Endothelial cell of umbilical vein (primary cell): ENCODE measurements around the gene UBTD1.

ENCODE experiments used
- CTCF ChIP-seq, 2 donors: IDR thresholded peaks; 1 replicate in 1 of 2; 2 replicates in 1 of 2; pipeline ENCODE4 v1.5.1; 2011; ENCODE audit warnings: low read length in 2 of 2, mild to moderate bottlenecking in 2 of 2, moderate library complexity in 2 of 2, control low read depth in 1 of 2, inconsistent platforms in 1 of 2, low read depth in 1 of 2; ENCODE audit not compliant: insufficient read depth in 1 of 2; ENCODE audit errors: extremely low read depth in 1 of 2
- MAX ChIP-seq: IDR thresholded peaks from 2 replicates; pipeline ENCODE4 v1.6.1; 2011; ENCODE audit not compliant: insufficient read depth, insufficient read length

- TF ChIP-seq MAX, result no peak
- no peak for TF ChIP-seq CTCF (IDR thresholded peaks at IDR 0.05; ENCODE audit: extremely low read depth in 1 of 2, insufficient read depth in 1 of 2, low read depth in 1 of 2, low read length in 2 of 2)
These were observed 84.8 kb downstream of the UBTD1 start for GRCh38 chr10:97583476-97583875.
